Activated naive CD4-positive, alpha-beta T cell treated with anti-CD3 and anti-CD28 coated beads, Interleukin-2, amount 10 ng/mL, durations not matched to agents 5 hours and 36 hours (primary cell): ENCODE measurements around the gene TRIM37. TPM values are rescaled to one million over a fixed set of nuclear protein-coding genes. Genes with fewer than 3 reads are reported as not detected.

Experiments
- microRNA-seq: library from miRNA; unstranded; fragments of <30 nt; microRNA quantifications from one replicate; pipeline ENCODE4 v1.2.0, GENCODE V29; 2022; ENCODE audit warnings: borderline microRNAs expressed, borderline replicate concordance
- total RNA-seq, 2 experiments: library from RNA; stranded (reverse); gene quantifications; one replicate each; pipeline ENCODE4 v1.2.3, GENCODE V29; 2021

Gene TRIM37
- 10 to 100 TPM; 17.0 to 21.4 TPM for total RNA-seq

DNA sequence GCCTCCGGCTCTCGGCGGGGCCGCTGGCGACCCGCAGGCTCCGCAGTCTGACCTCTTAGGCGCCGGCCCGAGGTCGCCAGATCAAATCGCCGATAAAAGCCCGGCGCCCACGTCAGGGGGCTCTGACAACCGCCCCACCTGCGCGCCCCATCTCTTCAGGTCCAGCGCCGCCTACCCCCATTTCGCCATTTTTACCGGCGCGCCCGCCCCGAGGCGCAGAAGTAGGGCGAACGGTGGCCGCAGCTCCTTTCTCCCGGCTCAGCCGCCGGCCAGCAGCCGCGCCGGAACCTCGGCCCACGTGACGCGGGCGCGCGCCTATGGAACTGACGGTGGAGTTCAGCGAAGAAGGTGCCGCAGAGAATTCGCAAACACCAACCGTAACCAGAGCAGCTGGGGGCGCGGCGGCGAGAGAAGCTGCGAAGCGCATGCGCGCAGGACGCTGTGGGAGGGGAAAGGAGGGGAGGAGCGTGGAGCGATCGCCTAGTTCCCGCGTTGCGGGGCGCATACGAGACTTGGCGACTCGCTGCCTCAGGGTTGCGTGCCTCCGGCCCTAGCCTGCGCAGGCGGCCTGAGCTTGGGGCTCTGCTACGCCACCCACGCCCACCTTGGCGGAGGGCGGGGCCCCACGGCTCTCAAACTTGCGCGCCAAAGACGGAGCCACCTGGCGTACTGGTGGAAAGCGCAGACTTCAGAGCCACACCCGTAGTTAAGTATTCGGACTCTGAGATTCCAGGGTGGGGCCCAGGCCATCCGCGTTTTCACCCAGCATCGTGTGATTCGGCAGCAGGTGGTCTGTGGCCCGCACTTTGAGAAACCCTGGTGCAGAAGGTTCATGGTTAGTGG, at the start of gene TRIM37:
TRIM37 (minus strand) TSS at position 418 of the 843 bp plus-strand sequence. CDS start 419 bp downstream, outside the sequence.

DNA sequence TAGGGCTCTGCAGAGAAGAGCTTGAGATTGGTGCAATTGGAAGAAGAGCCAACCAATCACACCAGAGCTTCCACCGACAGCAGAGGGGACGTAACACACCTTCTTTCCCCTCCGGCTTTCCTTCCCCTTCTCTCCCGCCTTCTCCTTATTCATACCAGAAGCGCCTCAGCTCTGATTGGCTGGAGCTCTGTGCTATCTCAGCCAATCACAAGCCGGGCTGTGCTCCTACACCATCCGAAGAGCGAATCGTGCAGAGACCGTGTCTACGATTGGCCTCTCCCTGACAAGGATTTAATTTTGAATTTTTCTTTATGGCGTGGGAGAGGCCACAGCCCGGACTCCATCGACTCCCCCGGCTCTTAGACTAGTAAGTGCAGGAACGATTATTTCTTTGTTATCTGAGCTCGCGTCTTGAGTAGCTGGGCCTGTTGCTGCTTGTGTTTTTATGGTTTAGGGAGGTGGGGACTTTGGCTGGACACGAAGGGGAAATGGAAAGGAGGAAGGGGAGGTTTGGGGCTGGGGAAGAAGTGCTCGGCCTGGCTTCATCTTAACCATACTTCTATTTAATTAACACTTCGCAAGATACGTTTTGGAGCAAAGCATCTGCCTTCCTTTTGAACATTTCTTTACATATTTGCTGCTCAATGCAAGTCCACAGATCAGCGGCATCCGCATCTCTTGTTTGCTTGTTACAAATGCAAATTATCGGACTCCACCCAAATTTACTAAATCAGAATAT, 48.9 kb upstream of the TRIM37 start, which contains the start of gene PRR11:
PRR11 (plus strand) TSS at position 308 of the 739 bp plus-strand sequence. CDS start 14,007 bp downstream, outside the sequence.

DNA sequence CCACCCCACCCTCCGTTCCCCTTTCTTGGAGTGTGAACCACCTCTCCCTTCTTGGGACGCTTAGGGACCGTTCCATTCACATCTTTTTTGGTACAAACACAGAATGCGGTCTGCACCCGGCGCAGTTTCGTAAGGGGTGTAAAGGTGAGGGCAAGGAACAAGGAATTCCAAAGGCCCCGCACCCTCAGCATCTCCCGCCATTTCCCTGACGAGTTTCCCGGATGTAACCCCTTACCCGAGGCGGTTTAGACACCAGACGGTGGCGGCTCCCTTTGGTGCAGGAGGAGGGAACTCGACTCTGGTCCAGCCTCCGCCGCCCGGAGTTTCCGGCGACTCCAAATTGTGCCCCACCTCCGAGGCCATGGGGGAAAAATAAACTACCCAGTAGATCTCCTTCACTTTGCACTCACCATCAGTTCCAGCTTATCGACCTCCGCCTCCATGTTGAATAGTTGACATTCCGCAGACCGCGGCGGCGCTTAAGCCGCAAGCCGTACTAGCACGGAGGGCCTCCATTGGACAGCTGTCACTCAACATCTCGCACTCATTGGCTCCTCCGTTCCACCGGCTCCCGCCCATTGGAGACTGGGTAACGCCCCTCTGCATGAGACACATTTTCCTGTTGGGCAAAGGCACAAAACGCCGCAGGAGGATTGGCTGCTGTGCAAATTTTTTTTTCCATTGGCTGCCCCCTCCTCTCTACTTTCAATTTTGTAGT, 48.2 kb upstream of the TRIM37 start, which contains the start of gene SKA2:
SKA2 (minus strand) TSS at position 466 of the 718 bp plus-strand sequence; CDS start at position 443, 23 bp downstream.

Small RNA genes within 50 kb of the gene (microRNA-seq; reads per million reads assigned to microRNA genes)
- gene MIR301A (8.3 reads per million, percentile 38 among the genes with 10 or more reads in this experiment), gene MIR454 (1,739 reads per million, percentile 90 among the genes with 10 or more reads in this experiment)

Other genes with a start within 250 kb of the TRIM37 start
- gene SKA2, start 48.3 kb upstream of the TRIM37 start, total RNA-seq = 10 to 100 TPM; 69.2 to 73.1 TPM
- gene PRR11, start 48.9 kb upstream of the TRIM37 start, total RNA-seq = 10 to 100 TPM; 57.5 to 62.5 TPM
- gene SMG8, start 103.2 kb upstream of the TRIM37 start, total RNA-seq = 10 to 100 TPM; 16.3 to 16.5 TPM
- gene GDPD1, start 113.6 kb upstream of the TRIM37 start, total RNA-seq = 1 to 10 TPM; 2.1 to 2.2 TPM
- gene YPEL2, start 224.8 kb upstream of the TRIM37 start, total RNA-seq = 10 to 100 TPM; 16.4 to 16.5 TPM